A549 (cell line): ENCODE measurements around the gene USP54.

Source experiments
- CTCF ChIP-seq: fragments of >200 bp; sonication (Bioruptor Twin); formaldehyde crosslinking; IDR thresholded peaks from 3 replicates; pipeline ENCODE4 v1.5.1; 2016
- ESRRA ChIP-seq: fragments of 150-350 bp; IDR thresholded peaks from 2 replicates; pipeline ENCODE4 v1.6.1; 2014; ENCODE audit warnings: mild to moderate bottlenecking, low read length, borderline replicate concordance
- HOXA7 ChIP-seq: fragments of 250-450 bp; sonication (Bioruptor Pico); IDR thresholded peaks from 2 replicates; pipeline ENCODE4 v1.5.0; 2020; ENCODE audit warnings: mild to moderate bottlenecking, moderate library complexity
- JUN ChIP-seq, 2 experiments: fragments of >200 bp; sonication (Bioruptor Twin); formaldehyde crosslinking; IDR thresholded peaks; 2 replicates in 1 of 2; 3 replicates in 1 of 2; pipeline ENCODE4 v1.6.1; 2016 to 2017
- POLR2A ChIP-seq: IDR thresholded peaks from 2 replicates; pipeline ENCODE4 v1.6.1; 2012; ENCODE audit warnings: mild to moderate bottlenecking, low read length
- RFX5 ChIP-seq: fragments of 450-650 bp; IDR thresholded peaks from 2 replicates; pipeline ENCODE4 v1.7.1; 2014; ENCODE audit warnings: antibody characterized with exemption, mild to moderate bottlenecking, moderate library complexity
- SMC3 ChIP-seq: fragments of >200 bp; sonication (Bioruptor Twin); formaldehyde crosslinking; IDR thresholded peaks from 3 replicates; pipeline ENCODE4 v1.6.1; 2018; ENCODE audit warnings: inconsistent platforms
- SREBF2 ChIP-seq: fragments of 450-650 bp; IDR thresholded peaks from 2 replicates; pipeline ENCODE4 v1.6.1; 2014; ENCODE audit warnings: mild to moderate bottlenecking, moderate library complexity
- USF2 ChIP-seq: fragments of 450-650 bp; IDR thresholded peaks from 2 replicates; pipeline ENCODE4 v1.6.1; 2014; ENCODE audit warnings: antibody characterized with exemption

- TF ChIP-seq POLR2A (no peak), CTCF (no peak), SREBF2 (no peak), ESRRA (no peak), USF2 (no peak), JUN (IDR thresholded peaks at IDR 0.05) (no peak), SMC3 (no peak), RFX5 (no peak), HOXA7 (CRISPR knock-in tag) (no peak)
Measured at GRCh38 chr10:73589563-73590126, 1.5 kb downstream of the USP54 start.
